Caki2 (cell line): Measurements from ENCODE around the gene OR2AE1. TPM values are rescaled to one million over a fixed set of nuclear protein-coding genes. Genes with fewer than 3 reads are reported as not detected.
A peak's percentile ranks its signal among the peaks of the same experiment; 100 is the strongest.

Experiments used
- DNase-seq: peaks from one replicate; pipeline ENCODE4 v3.0.0-alpha.2; 2015; ENCODE audit warnings: low read depth
- in situ Hi-C: cut with HindIII; loops from 2 replicates; pipeline ENCODE4 v1.10.0; 2016; ENCODE audit warnings: low sequenced_read_pairs, low pct_unique_long_range_greater_than_20kb, mixed read lengths
- total RNA-seq: library from RNA; depleted of rRNA; stranded (reverse); fragments of >200 nt; shearing (Covaris generic); gene quantifications from 2 replicates; pipeline ENCODE4 v1.2.3, GENCODE V29; 2014; ENCODE audit warnings: low replicate concordance; rRNA removed

Gene OR2AE1
- total RNA-seq, 1 experiment from 2014 or later: not detected

DNA sequence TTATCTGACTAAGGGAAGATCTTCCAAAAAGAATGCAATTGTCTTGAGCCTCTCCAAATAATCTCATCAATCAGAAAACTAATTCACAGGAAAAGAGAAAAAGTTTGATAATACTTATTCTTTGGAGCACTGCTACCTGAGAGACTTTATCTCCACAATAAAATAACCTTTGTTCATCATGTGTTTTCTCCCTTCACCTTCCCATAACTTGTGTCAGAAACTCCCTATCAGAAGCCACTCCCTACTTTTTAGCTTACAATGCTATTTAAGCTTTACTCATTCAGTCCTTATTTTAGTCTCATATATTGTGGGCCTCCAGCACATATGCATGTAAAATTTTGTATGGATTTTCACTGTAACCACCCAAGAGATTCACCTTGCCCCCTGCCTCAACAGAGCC, 48.0 kb downstream of the OR2AE1 start:
- no peak for DNase-seq
- in situ Hi-C loops: no loop called here

DNA sequence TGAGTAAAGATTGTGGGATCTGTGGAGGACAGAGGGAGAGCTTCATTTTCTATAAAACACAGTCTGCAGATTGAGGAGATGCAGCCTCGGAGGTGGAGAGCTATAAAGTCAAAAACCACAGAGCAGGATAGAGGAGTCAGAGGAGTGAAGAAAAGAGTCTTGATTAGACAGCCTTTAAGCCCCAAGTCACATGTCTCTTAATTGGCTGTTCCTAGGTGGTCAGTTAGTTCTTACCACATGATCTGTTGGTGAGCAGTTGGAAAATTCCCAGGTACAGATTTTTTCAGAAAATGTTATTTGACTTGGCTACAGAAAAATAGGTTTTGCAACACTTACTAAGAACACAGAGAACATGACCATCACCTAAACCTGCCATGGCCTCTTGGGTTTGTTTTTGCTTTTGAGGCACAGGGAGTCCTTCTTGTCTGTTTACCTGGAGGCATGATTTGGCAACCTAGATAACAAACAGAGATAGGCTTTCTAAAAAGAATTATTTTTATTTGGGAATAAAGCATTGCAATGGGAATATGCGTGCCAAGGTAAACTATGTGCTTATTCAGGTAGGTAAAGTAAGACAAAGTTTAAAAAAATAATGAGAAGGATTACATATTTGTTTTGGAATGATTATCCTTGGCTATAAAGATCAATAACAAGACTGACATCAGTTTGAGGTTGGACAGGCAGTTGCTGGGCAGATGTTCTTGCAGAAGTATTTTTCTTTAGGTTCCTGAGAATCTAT, 49.6 kb downstream of the OR2AE1 start:
- DNase-seq: peak; percentile 55
- in situ Hi-C loops: no loop called here

Other genes starting within 250 kb of the OR2AE1 start
- 0.49 and 6.0 TPM in 2 replicates for gene CYP3A5, start 197.0 kb downstream of the OR2AE1 start, total RNA-seq
- gene CYP3A7, start 141.8 kb downstream of the OR2AE1 start, total RNA-seq: not detected in 2 replicates
- not detected in 2 replicates for gene CYP3A4, start 92.8 kb downstream of the OR2AE1 start, total RNA-seq
- not detected in 2 replicates for gene CYP3A43, start 49.0 kb downstream of the OR2AE1 start, total RNA-seq
- 15.5 and 19.3 TPM in 2 replicates for gene TRIM4, start 42.5 kb upstream of the OR2AE1 start, total RNA-seq
- gene GJC3, start 52.6 kb upstream of the OR2AE1 start, total RNA-seq: not detected in 2 replicates
- 1.1 TPM in 1 of 2 replicates, not detected in the other for gene AZGP1, start 99.0 kb upstream of the OR2AE1 start, total RNA-seq
- gene ZKSCAN1, start 138.6 kb upstream of the OR2AE1 start, total RNA-seq: 20.3 and 23.0 TPM in 2 replicates
- 1.0 and 4.4 TPM in 2 replicates for gene ZSCAN21, start 172.7 kb upstream of the OR2AE1 start, total RNA-seq
- gene ZNF3, start 204.7 kb upstream of the OR2AE1 start, total RNA-seq: 47.7 and 51.4 TPM in 2 replicates
- 91.2 and 92.5 TPM in 2 replicates for gene COPS6, start 211.9 kb upstream of the OR2AE1 start, total RNA-seq
- gene MCM7, start 224.4 kb upstream of the OR2AE1 start, total RNA-seq: 225 and 243 TPM in 2 replicates
- gene AP4M1, start 224.6 kb upstream of the OR2AE1 start, total RNA-seq: 25.8 and 28.1 TPM in 2 replicates
- gene TAF6, start 242.3 kb upstream of the OR2AE1 start, total RNA-seq: 17.8 and 29.7 TPM in 2 replicates
- 9.5 and 25.8 TPM in 2 replicates for gene CNPY4, start 242.6 kb upstream of the OR2AE1 start, total RNA-seq
- gene MBLAC1, start 249.9 kb upstream of the OR2AE1 start, total RNA-seq: 0.52 and 2.5 TPM in 2 replicates